NCI-H526 treated with DMSO at 0.1 percent for 48 hours (cell line): ENCODE measurements around the gene PICK1.
"Not testable (repeated sequence)": the region's sequence is repeated elsewhere in the genome, so short reads cannot be mapped to it uniquely, and the experiment has no call there.

ENCODE experiments used
- DNase-seq: peaks from one replicate; lab custom pipeline; 2025; lab: John Stamatoyannopoulos, UW

The PICK1 gene

DNA sequence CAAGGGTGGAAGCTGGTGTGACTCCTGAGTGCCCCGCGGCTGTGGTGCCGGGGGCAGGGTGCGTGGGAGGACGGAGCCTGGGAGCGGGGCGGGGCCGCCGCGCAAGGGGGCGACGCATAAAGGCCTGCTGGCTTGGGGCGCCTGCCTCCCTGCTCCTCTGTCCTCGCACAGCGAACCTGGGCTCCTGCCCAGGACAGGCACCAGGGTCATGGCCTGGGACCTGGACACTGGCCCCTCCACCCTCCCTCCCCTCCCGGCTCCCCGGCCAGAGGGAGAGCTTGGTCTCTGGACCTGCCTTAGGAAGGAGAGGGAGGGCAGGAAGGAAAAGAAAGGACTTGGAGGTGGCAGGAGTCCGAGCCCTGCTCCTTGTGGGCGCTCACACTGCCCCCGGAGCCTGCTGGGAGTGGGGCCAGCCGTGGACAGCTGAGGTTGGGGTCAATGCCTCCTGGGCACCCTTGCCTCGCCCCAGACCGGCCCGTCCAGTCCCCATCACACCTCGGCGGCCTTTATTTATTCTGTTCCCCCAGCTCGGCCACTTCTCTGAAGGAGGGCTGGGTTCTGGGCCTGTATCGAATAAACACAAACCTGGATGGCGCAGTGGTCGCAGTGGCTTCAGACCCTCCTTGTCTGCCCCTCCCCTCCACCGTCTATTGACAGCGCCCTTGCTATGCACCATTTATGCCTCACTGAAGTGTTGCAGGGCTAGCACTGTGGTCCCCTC, 18.1 kb downstream of the PICK1 start:
- DNase-seq = no peak

DNA sequence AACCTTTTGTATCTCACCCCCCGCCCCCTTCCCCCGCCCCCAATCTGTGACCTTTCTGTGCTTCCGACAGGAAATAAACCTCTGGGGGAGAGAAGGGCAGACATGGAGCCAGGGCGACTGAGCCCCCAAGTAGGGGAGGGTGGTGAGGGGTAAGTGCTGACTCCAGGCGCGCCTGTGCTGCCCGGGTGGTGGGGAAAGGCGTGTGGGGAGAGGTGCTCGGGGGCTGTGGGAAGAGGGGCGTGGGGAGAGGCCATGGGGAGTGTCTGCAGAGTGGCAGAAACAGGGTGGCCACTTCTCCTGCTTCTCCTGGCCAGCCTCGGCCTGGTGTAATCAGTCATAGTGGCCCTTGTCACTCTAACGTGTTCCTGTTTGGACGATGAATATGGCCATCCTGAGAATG, 18.8 kb downstream of the PICK1 start:
- DNase-seq = no peak

DNA sequence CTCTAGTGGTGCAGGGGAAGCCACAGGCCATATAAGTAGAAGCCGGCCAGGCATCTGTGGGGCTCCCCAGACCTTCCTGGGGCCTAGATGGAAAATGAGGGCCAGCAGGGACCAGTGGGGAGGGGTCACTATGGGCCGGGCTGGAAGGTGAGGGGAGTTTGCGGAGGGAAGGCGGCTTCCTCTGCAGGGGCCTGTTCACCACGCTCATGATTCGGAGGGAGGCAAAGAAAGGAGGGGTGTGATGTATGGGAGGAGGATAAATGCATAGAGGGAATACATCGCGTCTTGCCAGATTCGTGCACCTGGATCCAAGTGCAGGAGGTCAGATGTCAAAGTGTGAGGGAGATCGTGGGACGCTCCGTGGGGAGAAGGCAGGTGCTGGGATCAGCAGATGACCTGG, 19.9 kb downstream of the PICK1 start:
- no peak for DNase-seq

DNA sequence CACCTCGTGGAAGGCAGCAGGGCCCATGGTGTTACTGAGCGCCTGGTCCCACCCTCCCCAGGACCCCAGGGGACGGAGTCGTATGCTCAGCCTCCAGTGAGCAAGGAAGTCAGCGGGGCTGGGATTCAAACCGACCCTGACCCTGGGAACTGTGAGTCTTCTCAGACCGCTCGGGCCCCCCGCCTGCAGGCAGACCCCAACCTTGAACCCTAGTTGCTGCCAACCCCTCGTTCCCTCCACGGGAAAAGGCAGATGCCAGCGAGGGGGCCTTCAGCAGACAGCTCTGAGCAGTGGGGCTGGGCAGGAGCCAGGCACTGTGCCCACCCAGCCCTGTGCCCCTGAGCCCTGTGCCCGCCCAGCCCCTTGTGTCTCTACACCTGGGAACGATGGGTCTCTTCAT, 20.4 kb downstream of the PICK1 start:
- DNase-seq = no peak

DNA sequence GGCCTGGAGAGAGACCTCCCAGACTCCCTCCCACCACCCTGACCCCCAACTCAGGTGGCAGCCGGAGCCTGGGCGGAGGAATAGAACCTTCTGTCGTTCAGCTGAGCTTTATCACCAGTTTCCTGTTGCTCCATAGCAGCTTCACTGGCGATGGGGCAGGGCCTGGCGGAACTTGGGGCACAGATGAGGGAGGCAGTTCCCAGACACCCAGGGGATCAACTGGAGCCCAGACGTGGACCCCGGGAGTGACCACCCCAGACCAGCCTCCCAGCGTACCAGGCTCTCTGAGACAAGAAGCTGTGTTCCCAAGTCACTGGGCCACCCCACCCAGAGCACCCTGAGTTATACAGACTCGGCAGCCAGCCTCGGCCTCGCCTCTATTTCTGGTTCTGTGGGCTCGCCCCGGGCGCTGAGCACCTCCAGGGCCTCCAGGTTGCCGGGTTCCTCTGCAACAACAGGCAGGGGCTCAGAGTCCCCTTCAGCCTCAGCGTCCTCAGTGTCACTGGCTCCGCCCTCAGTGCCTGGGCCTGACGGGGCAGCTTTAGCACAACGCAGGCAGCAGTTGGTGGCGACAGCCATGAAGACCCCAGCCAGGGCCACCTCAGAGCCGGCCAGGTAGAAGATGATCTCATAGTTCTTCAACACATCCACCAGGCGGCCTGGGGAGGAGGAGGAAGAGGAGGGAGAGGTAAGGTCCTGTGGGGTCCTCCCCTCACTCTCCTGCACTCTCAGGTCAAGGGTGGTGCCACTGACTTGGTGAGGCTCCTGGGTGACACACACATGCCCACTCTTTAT, 21.0 kb downstream of the PICK1 start:
- DNase-seq = no peak

DNA sequence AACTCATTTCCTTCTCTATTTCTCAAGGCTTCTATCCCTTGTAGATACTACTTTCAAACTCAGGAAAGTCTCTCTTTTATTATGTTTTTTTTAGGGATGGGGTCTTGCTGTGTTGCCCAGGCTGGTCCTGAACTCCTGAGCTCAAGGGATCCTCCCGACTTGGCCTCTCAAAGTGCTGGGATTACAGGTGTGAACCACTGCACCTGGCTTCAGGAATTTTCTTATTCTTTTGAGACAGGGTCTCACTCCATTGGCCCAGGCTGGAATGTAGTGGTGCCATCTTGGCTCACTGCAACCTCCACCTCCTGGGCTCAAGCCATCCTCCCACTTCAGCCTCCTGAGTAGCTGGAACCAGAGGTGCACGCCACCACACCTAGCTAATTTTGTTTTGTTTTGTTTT, 22.0 kb downstream of the PICK1 start:
- not testable (repeated sequence) for DNase-seq

DNA sequence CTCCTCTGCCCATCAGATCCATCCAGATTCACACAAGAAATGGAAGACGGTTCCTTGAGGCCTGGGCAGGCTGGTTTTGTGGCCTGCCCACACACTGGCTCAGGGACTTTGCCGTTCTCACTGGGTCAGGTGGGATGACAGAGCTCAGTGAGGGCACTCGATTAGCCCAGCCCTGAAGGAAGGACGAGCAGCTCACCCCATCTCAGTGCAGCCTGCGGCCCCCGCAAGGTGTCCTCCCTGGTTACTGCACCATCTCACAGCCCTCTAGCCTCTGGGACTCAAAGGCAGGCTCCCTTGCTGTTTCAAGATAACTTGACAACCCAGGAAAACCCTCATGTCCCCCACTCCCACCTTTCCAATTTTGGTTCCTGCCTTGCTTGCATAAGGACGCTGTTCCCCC, 22.6 kb downstream of the PICK1 start:
- no peak for DNase-seq

DNA sequence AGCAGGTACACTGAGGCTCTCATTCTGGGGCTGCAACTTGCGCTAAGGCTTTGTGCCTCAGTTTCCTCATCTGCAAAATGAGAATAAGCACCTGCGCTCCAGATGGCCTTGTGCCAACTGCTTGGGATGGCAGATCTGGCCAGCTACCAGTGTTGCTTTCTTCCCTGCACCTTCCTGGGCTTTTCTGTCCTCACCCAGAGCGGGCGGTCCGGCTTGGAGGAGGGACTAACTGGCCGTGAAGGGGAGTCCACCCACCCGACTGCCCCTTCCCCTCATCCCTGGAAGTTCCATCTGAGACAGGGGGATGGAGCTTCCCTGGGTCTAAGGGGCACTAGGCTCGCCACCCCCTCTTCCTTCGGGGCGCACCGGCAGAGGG, 23.3 kb downstream of the PICK1 start:
- DNase-seq = no peak

DNA sequence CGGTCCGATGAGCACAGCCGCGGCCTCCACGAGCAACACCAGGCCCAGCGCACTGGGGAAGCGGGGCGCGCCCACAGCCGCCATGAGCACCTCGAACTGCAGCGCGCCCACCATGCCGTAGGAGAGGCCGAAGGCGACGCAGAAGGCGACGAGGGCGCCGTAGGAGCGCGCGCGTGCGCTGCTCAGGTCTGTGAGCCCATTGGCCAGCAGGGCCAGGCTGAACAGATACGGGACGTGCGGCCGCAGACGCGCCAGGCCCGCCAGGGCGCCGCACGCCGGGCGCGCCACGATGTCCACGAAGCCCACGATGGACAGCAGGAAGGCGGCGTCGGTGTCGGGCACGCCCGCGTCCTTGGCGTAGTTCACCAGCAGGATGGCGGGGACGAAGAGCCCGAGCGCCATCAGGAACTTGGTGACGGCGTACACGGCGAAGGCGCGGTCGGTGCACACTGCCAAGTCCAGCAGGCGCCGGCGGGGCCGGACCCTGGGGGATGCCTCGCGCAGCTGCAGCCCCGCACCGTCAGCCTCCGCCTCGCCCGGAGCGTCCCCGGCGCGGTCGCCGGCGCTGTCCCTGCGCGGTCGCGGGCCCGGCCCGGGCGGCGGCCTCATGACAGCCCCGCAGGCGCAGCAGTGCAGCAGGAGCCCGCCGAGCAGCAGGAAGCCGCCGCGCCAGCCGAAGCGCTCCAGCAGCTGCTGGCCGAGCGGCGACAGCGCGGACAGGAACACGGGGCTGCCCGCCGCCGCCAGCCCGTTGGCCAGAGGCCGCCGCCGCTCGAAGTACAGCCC, 23.8 kb downstream of the PICK1 start:
- no peak for DNase-seq

DNA sequence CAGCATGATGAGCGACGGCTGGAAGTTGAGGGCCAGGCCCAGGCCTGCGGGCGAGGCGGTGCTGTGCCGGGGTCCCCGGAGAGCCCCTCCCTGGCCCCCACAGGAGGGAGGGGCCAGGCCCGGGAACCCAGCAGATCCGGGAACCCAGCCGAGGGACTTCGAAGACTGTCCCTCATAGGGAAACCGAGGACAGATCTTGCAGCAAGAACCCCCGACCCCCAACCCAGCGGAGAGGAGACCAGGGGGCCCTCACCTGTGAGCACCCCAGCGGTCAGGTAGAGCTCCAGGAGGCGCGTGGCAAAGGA, 24.4 kb downstream of the PICK1 start:
- no peak for DNase-seq

DNA sequence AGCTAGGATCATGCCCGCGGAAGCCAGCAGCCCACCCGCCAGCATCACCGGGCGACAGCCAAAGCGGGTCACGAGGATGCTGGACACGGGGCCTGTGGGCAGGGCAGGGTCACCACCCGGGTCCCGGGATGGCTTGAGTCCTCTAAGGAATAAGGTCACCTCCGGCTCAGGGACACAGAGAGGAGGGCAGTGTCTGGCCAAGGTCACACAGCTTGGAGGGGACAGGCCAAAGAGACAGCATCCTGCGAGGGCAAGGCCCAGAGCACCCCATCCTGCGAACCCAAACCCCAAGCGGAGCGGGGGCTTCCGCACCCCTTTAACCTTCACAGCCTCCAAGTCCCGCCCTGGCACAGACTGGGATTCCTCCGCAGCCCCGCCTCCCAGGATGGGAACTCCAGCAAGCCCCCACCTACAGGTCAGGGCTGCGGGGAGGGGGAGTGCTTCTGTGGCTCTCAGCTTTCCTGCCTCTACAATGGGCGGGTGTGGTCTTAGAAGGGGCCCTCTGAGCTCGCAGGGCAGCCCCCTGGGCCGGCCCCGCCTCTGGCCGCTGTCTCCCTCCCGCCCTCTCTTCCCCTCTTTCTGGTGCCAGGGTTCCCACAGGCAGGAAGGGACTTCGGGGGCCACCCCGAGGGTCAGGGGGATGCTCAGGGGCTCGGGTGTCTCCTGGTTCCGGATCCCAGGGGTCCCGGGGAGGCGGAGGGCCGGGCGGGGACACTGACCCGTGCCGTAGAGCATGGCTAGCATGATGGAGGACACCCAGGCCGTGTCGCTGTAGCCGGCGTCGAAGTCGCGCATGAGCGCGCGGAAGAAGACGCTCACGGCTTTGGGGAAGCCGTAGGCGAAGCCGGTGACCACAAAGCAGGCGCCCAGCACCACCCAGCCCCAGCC, 25.0 kb downstream of the PICK1 start:
- DNase-seq = no peak

DNA sequence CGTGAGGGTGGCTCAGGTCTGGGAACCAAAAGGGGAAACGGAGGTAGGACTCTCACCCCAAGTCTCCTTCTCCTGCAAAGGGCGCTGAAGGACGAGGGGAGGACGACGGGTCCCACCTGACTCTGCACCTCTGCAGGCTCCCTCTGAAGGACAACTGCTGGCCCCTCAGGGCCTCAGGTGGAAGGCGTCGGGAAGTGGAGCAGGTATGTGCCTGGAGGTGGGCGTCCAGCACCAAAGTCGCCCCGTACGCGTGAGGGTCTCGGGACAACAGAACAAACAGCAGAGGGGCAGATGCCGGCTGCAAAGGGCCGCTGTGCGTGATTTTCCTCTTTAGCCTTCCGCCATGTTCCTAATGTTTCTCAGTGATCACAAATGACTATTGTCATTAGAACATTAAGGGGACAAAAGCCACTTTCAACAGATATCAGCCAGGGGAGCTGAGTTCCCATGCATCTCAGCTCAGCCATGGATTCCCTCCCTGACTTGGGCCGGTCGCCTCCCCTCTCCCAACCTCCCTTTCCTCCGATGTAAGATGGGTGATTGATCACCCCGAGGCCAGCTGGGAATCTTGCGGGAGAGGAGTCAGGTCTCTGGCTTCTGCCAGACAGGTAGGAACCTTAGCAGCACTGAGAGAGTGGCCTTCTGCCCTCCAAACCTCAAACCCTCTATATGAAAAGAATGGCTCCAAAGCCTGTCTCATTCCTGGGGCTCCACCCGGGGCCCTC, 25.9 kb downstream of the PICK1 start:
- DNase-seq = no peak

DNA sequence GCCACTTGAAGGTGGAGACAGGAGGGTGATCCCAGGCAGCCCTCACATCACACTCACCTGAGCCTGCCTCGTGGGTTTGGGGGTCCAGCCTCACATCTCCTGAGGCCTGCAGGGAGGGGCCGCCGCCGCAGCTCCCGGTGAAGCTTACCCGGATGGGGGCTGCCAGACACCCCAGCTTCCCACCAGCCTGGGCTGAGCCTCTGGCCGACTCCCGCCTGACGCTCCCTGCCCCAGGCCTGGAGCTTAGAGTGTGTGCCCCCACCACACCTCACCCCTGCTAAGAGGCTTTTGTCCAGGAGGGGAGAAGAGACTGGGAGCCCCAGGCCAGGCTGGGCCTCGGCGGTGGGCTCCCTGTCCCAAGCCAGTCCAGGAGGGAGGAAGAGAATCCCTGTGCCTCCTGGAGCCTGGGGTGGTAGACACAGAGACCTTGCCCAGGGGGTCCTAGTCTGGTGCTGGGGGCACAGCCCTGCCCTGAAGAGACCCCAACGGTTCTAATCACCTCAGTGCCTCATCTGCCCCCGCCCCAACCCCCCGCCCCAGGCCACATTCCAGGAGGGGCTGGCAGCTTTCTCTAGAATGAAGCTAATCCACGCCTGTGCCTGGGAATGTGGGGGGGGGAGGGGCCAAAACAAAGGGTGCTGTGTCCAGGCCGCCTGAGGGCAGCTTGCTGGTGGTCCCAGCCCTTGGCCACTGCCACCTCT, 26.9 kb downstream of the PICK1 start, which contains the start of gene SLC16A8:
Gene SLC16A8 (minus strand): TSS at position 254 of the 701 bp plus-strand sequence. CDS start 1,311 bp downstream, outside the sequence.
- no peak for DNase-seq

DNA sequence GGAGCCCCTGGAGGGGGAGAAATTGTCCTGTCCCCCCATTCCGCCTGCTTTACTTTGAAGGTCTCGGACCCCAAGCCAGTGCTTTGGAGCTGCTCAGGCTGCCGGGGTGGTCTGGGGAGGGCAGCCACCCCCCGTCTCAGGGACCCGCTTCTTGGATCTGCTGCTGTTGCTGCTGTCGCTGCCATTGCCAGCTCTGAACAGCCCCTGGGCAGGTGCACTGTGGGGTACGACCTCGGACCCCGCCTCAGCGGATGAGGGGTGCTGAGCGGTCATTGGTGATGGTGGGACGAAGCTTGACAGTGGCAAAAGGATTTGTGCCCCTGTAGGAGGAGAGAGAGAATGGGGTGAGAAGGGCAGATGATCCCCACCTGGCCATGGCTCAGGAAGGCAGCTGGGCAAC, 27.9 kb downstream of the PICK1 start:
- no peak for DNase-seq

DNA sequence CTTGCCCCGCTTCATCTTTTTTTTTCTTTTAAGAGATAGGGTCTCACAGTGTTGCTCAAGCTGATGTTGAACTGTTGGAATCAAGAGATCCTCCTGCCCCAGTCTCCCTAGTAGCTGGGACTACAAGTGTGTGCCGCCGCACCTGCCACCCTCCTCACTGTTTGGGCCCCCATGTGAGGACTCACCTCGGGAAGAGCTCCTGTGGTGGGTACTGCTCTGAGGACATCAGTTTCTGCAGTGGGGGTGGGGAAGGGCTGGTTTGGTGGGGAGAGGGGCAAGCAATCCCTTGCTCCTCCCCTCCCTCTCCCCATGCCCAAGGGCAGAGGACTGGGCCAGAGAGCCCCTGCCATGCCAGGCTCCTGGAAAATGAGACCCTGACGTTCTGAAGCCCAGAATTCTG, 28.3 kb downstream of the PICK1 start:
- no peak for DNase-seq

DNA sequence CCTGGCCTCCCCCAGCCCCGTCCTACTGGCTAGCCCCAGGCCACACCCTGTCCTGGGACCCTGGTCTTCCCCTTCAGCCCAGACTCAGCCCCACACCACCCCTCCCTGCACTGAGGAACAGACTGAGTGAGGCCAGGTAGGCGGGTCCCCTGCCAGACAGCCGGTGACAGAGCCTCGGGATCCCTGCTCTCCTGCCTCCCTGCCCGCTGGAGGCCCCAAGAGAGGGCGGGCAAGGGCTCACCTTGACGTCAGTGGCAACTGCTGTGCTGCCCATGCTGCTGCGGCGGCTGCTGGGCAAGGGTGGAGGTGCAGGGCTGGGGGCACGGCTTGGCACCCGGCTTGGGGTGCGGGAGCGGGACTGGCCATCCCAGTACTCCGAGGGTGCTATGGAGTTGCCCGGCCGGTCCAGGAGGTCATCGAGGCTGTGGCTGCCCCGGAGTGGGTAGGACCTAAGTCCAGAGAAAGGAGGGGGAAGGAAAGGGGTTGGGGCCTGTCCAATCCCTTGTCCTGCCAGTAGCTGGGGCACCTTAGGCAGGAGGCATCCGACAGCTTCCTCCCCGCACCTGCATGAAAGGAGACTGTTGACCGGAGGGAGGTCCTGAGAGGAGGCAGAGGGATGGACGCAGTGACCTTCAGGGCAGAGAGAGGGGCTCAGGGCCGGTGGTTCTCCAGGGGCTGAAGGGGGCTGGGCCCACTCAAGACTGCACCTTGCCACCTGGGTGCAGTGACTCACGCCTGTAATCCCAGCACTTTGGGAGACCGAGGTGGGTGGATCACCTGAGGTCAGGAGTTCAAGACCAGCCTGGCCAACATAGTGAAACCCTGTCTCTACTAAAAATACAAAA, 29.0 kb downstream of the PICK1 start:
- DNase-seq = no peak

DNA sequence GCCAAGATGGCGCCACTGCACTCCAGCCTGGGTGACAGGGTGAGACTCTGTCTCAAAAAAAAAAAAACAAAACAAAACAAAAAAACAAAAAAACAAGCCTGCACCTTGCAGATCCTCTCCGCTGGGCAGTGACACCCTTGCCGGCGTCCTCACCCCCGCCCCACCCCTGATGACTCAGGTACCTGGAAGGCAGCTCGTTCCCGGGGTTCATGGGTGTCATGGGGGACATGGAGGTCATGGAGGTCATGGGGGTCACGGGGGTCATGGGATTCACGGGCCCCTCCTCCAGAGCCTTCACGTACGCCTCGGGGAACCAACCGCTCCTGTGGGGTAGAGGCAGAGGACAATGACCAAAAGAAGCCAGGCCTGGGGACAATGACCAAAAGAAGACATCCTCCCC, 29.7 kb downstream of the PICK1 start:
- DNase-seq = no peak

DNA sequence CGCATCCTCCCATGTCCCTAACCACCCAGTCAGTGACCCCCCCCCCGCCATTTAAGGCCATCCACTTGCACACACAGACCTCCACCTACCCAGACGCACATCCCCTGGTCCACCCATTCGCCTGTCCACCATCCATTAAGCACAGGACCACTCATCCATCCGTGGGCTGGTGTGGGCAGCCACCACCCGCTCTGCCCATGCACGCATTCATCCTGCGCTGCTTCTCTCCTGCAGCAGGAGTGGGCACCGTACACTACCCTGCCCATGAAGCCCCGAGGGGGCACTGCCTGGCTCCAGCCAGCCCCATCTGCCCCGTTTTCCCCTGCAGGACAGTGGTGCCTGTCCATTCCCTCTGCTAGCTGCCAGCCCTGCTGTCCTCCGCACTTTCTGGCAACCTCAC, 30.7 kb downstream of the PICK1 start:
- DNase-seq = no peak

DNA sequence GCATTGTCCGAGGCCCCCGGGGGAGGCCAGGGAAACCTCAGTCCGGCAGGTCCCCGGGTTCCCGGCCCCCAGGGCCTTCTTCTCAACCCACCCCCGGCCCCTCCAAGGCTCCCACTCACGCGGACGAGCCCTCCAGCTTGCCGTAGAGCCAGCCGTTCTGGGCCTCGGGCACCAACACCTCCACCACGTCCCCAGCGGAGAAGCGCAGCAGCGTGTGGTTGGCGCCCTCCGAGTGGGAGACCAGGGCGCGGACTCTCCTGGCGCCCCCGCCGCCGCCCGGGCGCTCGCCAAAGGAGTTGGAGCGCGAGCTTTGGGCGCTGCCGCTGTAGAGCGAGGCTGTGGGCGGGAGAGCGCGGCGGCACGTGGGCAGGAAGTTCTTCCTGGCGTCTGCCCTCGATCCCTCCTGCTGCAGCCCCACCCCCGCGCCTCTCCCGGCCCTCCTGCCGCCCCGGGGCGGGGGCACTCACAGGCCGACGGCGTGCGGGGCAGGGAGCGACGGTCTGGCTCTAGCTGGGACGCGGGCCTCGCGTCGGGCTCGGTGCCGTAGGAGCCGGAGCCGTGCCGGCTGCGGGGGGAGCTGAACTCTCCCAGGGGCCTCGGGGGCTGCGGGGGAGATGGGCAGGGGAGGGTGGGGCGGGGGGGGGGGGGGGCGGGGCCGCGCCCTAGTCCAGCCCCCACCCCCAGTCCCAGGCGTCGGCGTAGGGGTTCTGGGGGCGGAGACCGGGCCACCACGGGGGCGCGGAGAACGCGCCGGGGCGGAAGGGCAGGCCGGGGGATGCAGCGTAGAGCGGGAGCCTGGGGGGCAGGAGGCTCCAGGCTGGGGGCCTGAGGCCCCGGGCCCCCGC, 31.6 kb downstream of the PICK1 start:
- no peak for DNase-seq
